HFFc6 (cell line): ENCODE data around the gene RBBP7. TPM values are rescaled to one million over a fixed set of nuclear protein-coding genes. Genes with fewer than 3 reads are reported as not detected.

Experiments
- DNase-seq: peaks from one replicate; pipeline ENCODE4 v3.0.0-alpha.2; 2018
- H3K27ac Mint-ChIP-seq: 2 replicates; pipeline ENCODE4 v1.8.0; 2020; ENCODE audit warnings: mild to moderate bottlenecking, mixed read lengths
- H3K27me3 Mint-ChIP-seq: 2 replicates; pipeline ENCODE4 v1.8.0; 2021; ENCODE audit warnings: mild to moderate bottlenecking, moderate library complexity, mixed read lengths; ENCODE audit not compliant: insufficient read depth
- H3K36me3 Mint-ChIP-seq: 2 replicates; pipeline ENCODE4 v1.8.0; 2021; ENCODE audit warnings: low read depth, mixed read lengths
- H3K4me1 Mint-ChIP-seq: 2 replicates; pipeline ENCODE4 v1.8.0; 2020; ENCODE audit warnings: low read depth, mixed read lengths
- H3K4me3 Mint-ChIP-seq: 2 replicates; pipeline ENCODE4 v1.8.0; 2020; ENCODE audit warnings: mild to moderate bottlenecking, moderate library complexity, mixed read lengths
- H3K9me3 Mint-ChIP-seq: 2 replicates; pipeline ENCODE4 v1.8.0; 2020; ENCODE audit warnings: mild to moderate bottlenecking, mixed read lengths
- total RNA-seq, 6 experiments: library from RNA; stranded (reverse); fragmentation: NEBNext Ultra II Directional; extraction: Animal tissue kit (Norgen Biotek cat#: 25700); gene quantifications; 2 replicates in 1 of 6; 3 replicates in 5 of 6; pipeline ENCODE4 v1.2.3, GENCODE V29; 2021
- TF ChIP-seq, protein P1 (sequence below): fragments of 200-600 bp; sonication (generic); IDR thresholded peaks from 2 replicates; pipeline ENCODE4 v1.5.0; 2021; ENCODE audit warnings: antibody characterized with exemption, mild to moderate bottlenecking

The RBBP7 gene
- total RNA-seq, 6 experiments from 2014 or later = 83.4 to 121 (median 110) TPM

- H3K9me3 Mint-ChIP-seq = no peaks in the 10 kb centered on the region
- H3K36me3 Mint-ChIP-seq = peaks cover 8% of the 10 kb centered on the region; the same call in 1 of the 2 replicates
- no peak overlapping the region for H3K4me3 Mint-ChIP-seq
- peaks cover 20% of the 10 kb centered on the region for H3K4me1 Mint-ChIP-seq
- no peaks in the 10 kb centered on the region; the same call in 1 of the 2 replicates for H3K27me3 Mint-ChIP-seq
- no peak for DNase-seq
- H3K27ac Mint-ChIP-seq = no peak overlapping the region
- TF ChIP-seq, protein P1, sequence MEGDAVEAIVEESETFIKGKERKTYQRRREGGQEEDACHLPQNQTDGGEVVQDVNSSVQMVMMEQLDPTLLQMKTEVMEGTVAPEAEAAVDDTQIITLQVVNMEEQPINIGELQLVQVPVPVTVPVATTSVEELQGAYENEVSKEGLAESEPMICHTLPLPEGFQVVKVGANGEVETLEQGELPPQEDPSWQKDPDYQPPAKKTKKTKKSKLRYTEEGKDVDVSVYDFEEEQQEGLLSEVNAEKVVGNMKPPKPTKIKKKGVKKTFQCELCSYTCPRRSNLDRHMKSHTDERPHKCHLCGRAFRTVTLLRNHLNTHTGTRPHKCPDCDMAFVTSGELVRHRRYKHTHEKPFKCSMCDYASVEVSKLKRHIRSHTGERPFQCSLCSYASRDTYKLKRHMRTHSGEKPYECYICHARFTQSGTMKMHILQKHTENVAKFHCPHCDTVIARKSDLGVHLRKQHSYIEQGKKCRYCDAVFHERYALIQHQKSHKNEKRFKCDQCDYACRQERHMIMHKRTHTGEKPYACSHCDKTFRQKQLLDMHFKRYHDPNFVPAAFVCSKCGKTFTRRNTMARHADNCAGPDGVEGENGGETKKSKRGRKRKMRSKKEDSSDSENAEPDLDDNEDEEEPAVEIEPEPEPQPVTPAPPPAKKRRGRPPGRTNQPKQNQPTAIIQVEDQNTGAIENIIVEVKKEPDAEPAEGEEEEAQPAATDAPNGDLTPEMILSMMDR = no peak
Measured at GRCh38 chrX:16873106-16873505, 2.9 kb upstream of the RBBP7 start.

DNA sequence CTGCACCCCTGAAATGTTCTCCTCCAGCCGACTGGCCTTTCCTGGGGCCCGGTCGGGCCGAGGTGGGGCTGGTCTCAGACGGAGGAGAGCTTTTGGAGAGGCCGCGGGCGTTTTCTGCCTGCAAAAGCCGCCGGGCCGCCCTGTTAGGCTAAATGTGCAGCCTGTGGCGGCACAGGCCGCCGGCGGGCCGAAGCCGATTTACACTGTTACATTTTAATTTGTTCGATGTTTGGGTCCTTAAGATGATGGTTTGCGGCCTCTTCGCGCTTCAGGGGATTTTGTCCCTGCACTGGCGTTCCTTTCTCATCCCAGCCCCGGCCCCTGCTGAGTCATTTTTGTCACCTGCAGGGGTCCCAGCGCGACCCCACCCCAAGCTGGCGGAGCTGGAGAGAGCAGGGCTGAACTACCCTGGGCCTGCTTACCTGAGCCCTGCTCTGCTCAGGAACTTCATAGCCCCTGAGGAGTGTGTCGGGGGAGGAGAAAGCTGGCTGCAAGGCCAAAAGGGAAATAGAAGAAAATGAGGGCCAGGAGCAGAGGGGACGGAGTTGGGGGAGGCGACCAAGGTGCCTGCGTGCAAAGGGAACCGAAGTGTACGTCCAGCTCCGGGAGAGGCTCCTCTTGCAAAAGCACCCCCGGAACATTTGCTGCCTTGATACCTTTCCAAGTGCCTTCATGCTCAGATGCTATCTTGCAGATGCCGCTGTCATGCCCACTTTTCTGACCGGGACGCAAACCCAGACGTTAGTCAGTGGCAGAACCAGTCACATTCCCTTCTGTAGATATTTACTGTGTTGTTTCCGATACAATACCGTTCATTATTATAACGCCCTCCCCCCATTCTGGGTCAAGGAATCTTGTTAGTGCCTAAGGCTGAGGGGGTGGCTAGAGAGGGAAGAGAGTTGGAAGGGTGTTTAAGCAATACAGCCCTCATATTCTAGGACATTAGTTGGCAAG is 977 bp upstream of the RBBP7 start:
- H3K4me1 Mint-ChIP-seq = peaks cover 34% of the 10 kb centered on the region
- peak overlapping the region; percentile 76 for H3K4me3 Mint-ChIP-seq
- H3K27me3 Mint-ChIP-seq = no peaks in the 10 kb centered on the region; the same call in 1 of the 2 replicates
- H3K9me3 Mint-ChIP-seq = no peaks in the 10 kb centered on the region
- TF ChIP-seq, protein P1 = no peak
- H3K36me3 Mint-ChIP-seq = peaks cover 8% of the 10 kb centered on the region; the same call in 1 of the 2 replicates
- no peak for DNase-seq
- peak overlapping the region; percentile 77 for H3K27ac Mint-ChIP-seq

DNA sequence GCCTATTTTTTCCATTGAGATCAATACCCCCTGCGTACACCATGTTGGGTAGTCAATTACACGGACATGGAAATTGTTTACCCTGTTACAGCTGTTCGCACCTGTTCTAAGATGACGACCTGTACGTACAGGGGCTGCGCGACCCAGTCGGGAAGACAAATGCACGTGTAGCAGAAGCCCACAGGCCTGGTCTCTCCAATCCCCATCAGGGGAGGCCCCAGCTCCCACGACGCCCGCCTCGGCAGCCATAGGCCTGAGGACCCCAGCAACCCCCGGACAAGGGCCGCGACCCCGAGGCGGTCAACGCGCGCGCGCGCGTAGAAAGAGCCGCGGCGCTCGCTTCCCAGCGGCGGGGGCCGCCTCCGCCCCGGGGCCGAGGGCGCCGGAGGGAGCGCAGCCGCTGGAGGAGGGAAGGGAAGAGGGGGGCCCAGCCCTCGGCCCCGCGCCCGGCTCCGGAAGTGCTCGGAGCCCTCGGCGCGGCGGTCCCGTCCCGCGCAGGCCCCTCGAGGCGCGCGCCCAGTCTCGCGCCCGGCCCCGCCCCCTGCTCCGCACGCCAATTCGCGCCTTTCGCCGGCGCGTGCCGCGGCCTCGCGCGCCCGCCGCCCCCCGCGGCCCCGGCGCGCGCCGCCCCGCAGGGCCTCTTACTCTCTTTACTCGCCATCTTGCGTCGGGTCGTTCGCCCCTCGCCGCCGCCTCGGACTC is 618 bp downstream of the RBBP7 start:
- H3K27me3 Mint-ChIP-seq = no peaks in the 10 kb centered on the region; the same call in 1 of the 2 replicates

GRCh38 chrX:16868920-16869319 is 1.2 kb downstream of the RBBP7 start:
- Mint-ChIP-seq H3K36me3 (peaks cover 8% of the 10 kb centered on the region; the same call in 1 of the 2 replicates), H3K9me3 (no peaks in the 10 kb centered on the region), H3K27ac (peak overlapping the region; percentile 79), H3K4me1 (peaks cover 34% of the 10 kb centered on the region), H3K27me3 (no peaks in the 10 kb centered on the region; the same call in 1 of the 2 replicates), H3K4me3 (peak overlapping the region; percentile 96)
- DNase-seq = no peak
- TF ChIP-seq, protein P1 = no peak

More for the DNA sequence above, 618 bp downstream of the RBBP7 start:
- peak overlapping the region; percentile 96 for H3K4me3 Mint-ChIP-seq
- peaks cover 8% of the 10 kb centered on the region; the same call in 1 of the 2 replicates for H3K36me3 Mint-ChIP-seq
- TF ChIP-seq, protein P1 = no peak
- H3K9me3 Mint-ChIP-seq = no peaks in the 10 kb centered on the region
- peaks cover 34% of the 10 kb centered on the region for H3K4me1 Mint-ChIP-seq
- H3K27ac Mint-ChIP-seq = peak overlapping the region; percentile 97
- no peak for DNase-seq

- Mint-ChIP-seq H3K4me3 (peak overlapping the region; percentile 96), H3K9me3 (no peaks in the 10 kb centered on the region), H3K36me3 (peaks cover 12% of the 10 kb centered on the region; the same call in 1 of the 2 replicates), H3K27ac (no peak overlapping the region; the same call in 1 of the 2 replicates), H3K4me1 (peaks cover 34% of the 10 kb centered on the region), H3K27me3 (no peaks in the 10 kb centered on the region; the same call in 1 of the 2 replicates)
- TF ChIP-seq, protein P1 = no peak
- DNase-seq = no peak
Measured at GRCh38 chrX:16867947-16868346, 2.2 kb downstream of the RBBP7 start.
